Naive thymus-derived CD8-positive, alpha-beta T cell (primary cell): ENCODE data around the gene HLA-A. TPM values are rescaled to one million over a fixed set of nuclear protein-coding genes. Genes with fewer than 3 reads are reported as not detected.

Experiments used
- polyA plus RNA-seq, 3 donors: library from polyadenylated mRNA; unstranded; fragments of 300-500 nt; fragmentation: Illumina TruSeq; gene quantifications; one replicate each; pipeline ENCODE4 v1.2.3, GENCODE V29; 2021
- total RNA-seq, 8 experiments: library from RNA in 2 of 8; stranded (reverse) in 2 of 8; gene quantifications; one replicate each; pipeline ENCODE4 v1.2.3 and lab custom pipeline; 2021 to 2026

The HLA-A gene
- total and polyA plus RNA-seq, 5 experiments from 2014 or later, result 2,084 to 4,021 (median 2,115) TPM

Other genes starting within 250 kb of the HLA-A start
- gene HLA-F, start 219.1 kb upstream of the HLA-A start, total RNA-seq, result 100 to 1,000 TPM; 717 to 744 TPM
- 100 to 1,000 TPM; 457 to 626 (median 619) TPM for gene HLA-F, start 219.1 kb upstream of the HLA-A start, polyA plus RNA-seq
- gene HLA-G, start 114.7 kb upstream of the HLA-A start, total RNA-seq, result 1 to 10 TPM in 1 of 2 experiments, under 1 TPM in 1; 0.75 to 1.4 TPM
- 1 to 10 TPM; 1.1 to 1.9 (median 1.6) TPM for gene HLA-G, start 114.7 kb upstream of the HLA-A start, polyA plus RNA-seq
- gene POLR1H, start 118.7 kb downstream of the HLA-A start, total RNA-seq, result 10 to 100 TPM; 35.9 to 38.5 TPM
- gene POLR1H, start 118.7 kb downstream of the HLA-A start, polyA plus RNA-seq, result 100 to 1,000 TPM in 1 of 3 donors, 10 to 100 TPM in 2; 60.8 to 110 (median 93.5) TPM
- 10 to 100 TPM; 56.6 to 58.1 TPM for gene PPP1R11, start 124.7 kb downstream of the HLA-A start, total RNA-seq
- gene PPP1R11, start 124.7 kb downstream of the HLA-A start, polyA plus RNA-seq, result 100 to 1,000 TPM in 2 of 3 donors, 10 to 100 TPM in 1; 97.6 to 108 (median 101) TPM
- gene RNF39, start 133.2 kb downstream of the HLA-A start, total RNA-seq, result not detected
- under 1 TPM in 1 of 3 donors, not detected in 2; 0.10 TPM for gene RNF39, start 133.2 kb downstream of the HLA-A start, polyA plus RNA-seq
- not detected for gene TRIM31, start 170.6 kb downstream of the HLA-A start, total RNA-seq
- gene TRIM31, start 170.6 kb downstream of the HLA-A start, polyA plus RNA-seq, result under 1 TPM in 1 of 3 donors, not detected in 2; 0.07 TPM
- not detected for gene TRIM40, start 193.6 kb downstream of the HLA-A start, total RNA-seq
- not detected for gene TRIM40, start 193.6 kb downstream of the HLA-A start, polyA plus RNA-seq
- gene TRIM10, start 218.7 kb downstream of the HLA-A start, total RNA-seq, result not detected
- gene TRIM10, start 218.7 kb downstream of the HLA-A start, polyA plus RNA-seq, result not detected
- gene TRIM15, start 221.0 kb downstream of the HLA-A start, total RNA-seq, result not detected
- gene TRIM15, start 221.0 kb downstream of the HLA-A start, polyA plus RNA-seq, result not detected